ENCODE data around the gene BRSK1.

Gene BRSK1

GRCh38 chr19:55339889-55340783, 56.3 kb downstream of the BRSK1 start:
- DNase-seq = peak in 2 of 3 donors; percentile 9 to 30
- peak overlapping the region; percentile 48 to 85 (median 81) for H3K4me3 ChIP-seq (ENCODE audit: control insufficient read depth in 1 of 7, extremely low read depth in 1 of 7, insufficient read depth in 4 of 7, low read depth in 2 of 7, low read length in 6 of 7)

GRCh38 chr19:55340784-55341147, 57.0 kb downstream of the BRSK1 start:
- DNase-seq = peak in 2 of 3 donors; percentile 35 to 52
- no peaks in the 10 kb centered on the region for H3K27me3 ChIP-seq (replicated peaks in 2 of 5; ENCODE audit: control insufficient read depth in 4 of 5, insufficient read depth in 5 of 5, low read length in 4 of 5)
- H3K36me3 ChIP-seq (ENCODE audit: control insufficient read depth in 4 of 4, insufficient read depth in 4 of 4, low read length in 3 of 4) = peaks cover 2 to 27% (median 15%) of the 10 kb centered on the region in 4 experiments
- WGBS (ENCODE audit: insufficient coverage) = 0% methylated on average over 11 of the region's 24 CpGs
- ChIA-PET POLR2A (interaction anchor here (0.6 to 1.1 kb wide), 2 partner anchors 44 to 83 kb away, joined by 4 to 7 read pairs; no protein-coding TSS in a partner anchor), CTCF (interaction anchor here (0.5 to 1.4 kb wide), 4 partner anchors 11 to 1229 kb away, joined by 3 to 7 read pairs (median 4); no protein-coding TSS in a partner anchor)
- peak overlapping the region; percentile 48 to 85 (median 81) for H3K4me3 ChIP-seq (ENCODE audit: control insufficient read depth in 1 of 7, extremely low read depth in 1 of 7, insufficient read depth in 4 of 7, low read depth in 2 of 7, low read length in 6 of 7)
- no peaks in the 10 kb centered on the region for H3K9me3 ChIP-seq (ENCODE audit: control extremely low read depth in 1 of 5, control insufficient read depth in 4 of 5, insufficient read depth in 2 of 5, low read depth in 1 of 5, low read length in 4 of 5)
- peak overlapping the region in 1 of 2 experiments; percentile 91 for H3K27ac ChIP-seq (ENCODE audit: insufficient read depth in 1 of 2, low read depth in 1 of 2, low read length in 2 of 2, poor library complexity in 1 of 2, severe bottlenecking in 2 of 2)
- peaks cover 0 to 27% (median 25%) of the 10 kb centered on the region in 4 experiments for H3K4me1 ChIP-seq (ENCODE audit: control extremely low read depth in 1 of 4, control insufficient read depth in 4 of 4, insufficient read depth in 4 of 4, low read length in 3 of 4)

More at GRCh38 chr19:55339889-55340783, 56.3 kb downstream of the BRSK1 start:
- H3K36me3 ChIP-seq (ENCODE audit: control insufficient read depth in 4 of 4, insufficient read depth in 4 of 4, low read length in 3 of 4) = peaks cover 2 to 23% (median 14%) of the 10 kb centered on the region in 4 experiments
- H3K9me3 ChIP-seq (ENCODE audit: control extremely low read depth in 1 of 5, control insufficient read depth in 4 of 5, insufficient read depth in 2 of 5, low read depth in 1 of 5, low read length in 4 of 5) = no peaks in the 10 kb centered on the region
- 3% methylated on average over 36 of the region's 44 CpGs for WGBS (ENCODE audit: insufficient coverage)
- POLR2A ChIA-PET = interaction anchor here (0.6 to 1.8 kb wide), 8 partner anchors 15 to 84 kb away, joined by 5 to 15 read pairs (median 8); partner anchors contain the start of genes PPP6R1, RPL28, TMEM150B and TMEM238
- peaks cover 0 to 27% (median 25%) of the 10 kb centered on the region in 4 experiments for H3K4me1 ChIP-seq (ENCODE audit: control extremely low read depth in 1 of 4, control insufficient read depth in 4 of 4, insufficient read depth in 4 of 4, low read length in 3 of 4)
- CTCF ChIA-PET = interaction anchor here (0.7 to 1.8 kb wide), 11 partner anchors 10 to 79 kb away, joined by 3 to 19 read pairs (median 4); partner anchors contain the start of gene TMEM238
- H3K27me3 ChIP-seq (replicated peaks in 2 of 5; ENCODE audit: control insufficient read depth in 4 of 5, insufficient read depth in 5 of 5, low read length in 4 of 5) = no peaks in the 10 kb centered on the region
- peak overlapping the region; percentile 81 to 91 for H3K27ac ChIP-seq (ENCODE audit: insufficient read depth in 1 of 2, low read depth in 1 of 2, low read length in 2 of 2, poor library complexity in 1 of 2, severe bottlenecking in 2 of 2)

GRCh38 chr19:55341171-55341588, 57.4 kb downstream of the BRSK1 start:
- peak overlapping the region in 1 of 2 experiments; percentile 91 for H3K27ac ChIP-seq (ENCODE audit: insufficient read depth in 1 of 2, low read depth in 1 of 2, low read length in 2 of 2, poor library complexity in 1 of 2, severe bottlenecking in 2 of 2)

GRCh38 chr19:55341595-55342531, 58.1 kb downstream of the BRSK1 start:
- CTCF ChIA-PET = interaction anchor here (0.9 to 1.4 kb wide), 2 partner anchors 10 to 18 kb away, joined by 3 to 7 read pairs; no protein-coding TSS in a partner anchor
- Histone ChIP-seq H3K9me3 (ENCODE audit: control extremely low read depth in 1 of 5, control insufficient read depth in 4 of 5, insufficient read depth in 2 of 5, low read depth in 1 of 5, low read length in 4 of 5) (no peaks in the 10 kb centered on the region), H3K27ac (ENCODE audit: insufficient read depth in 1 of 2, low read depth in 1 of 2, low read length in 2 of 2, poor library complexity in 1 of 2, severe bottlenecking in 2 of 2) (no peak overlapping the region), H3K36me3 (ENCODE audit: control insufficient read depth in 4 of 4, insufficient read depth in 4 of 4, low read length in 3 of 4) (peaks cover 2 to 31% (median 20%) of the 10 kb centered on the region in 4 experiments), H3K4me3 (ENCODE audit: control insufficient read depth in 1 of 7, extremely low read depth in 1 of 7, insufficient read depth in 4 of 7, low read depth in 2 of 7, low read length in 6 of 7) (peak overlapping the region in 5 of 7 experiments; percentile 7 to 85 (median 46)), H3K27me3 (replicated peaks in 2 of 5; ENCODE audit: control insufficient read depth in 4 of 5, insufficient read depth in 5 of 5, low read length in 4 of 5) (no peaks in the 10 kb centered on the region), H3K4me1 (ENCODE audit: control extremely low read depth in 1 of 4, control insufficient read depth in 4 of 4, insufficient read depth in 4 of 4, low read length in 3 of 4) (peaks cover 0 to 27% (median 25%) of the 10 kb centered on the region in 4 experiments)
- POLR2A ChIA-PET = interaction anchor here (1.1 kb wide), 1 partner anchor 43 kb away, joined by 4 read pairs; no protein-coding TSS in a partner anchor
- 96% methylated on average over 48 of the region's 50 CpGs for WGBS (ENCODE audit: insufficient coverage)
- no peak for DNase-seq

More at GRCh38 chr19:55341171-55341588, 57.4 kb downstream of the BRSK1 start:
- no peaks in the 10 kb centered on the region for H3K27me3 ChIP-seq (replicated peaks in 2 of 5; ENCODE audit: control insufficient read depth in 4 of 5, insufficient read depth in 5 of 5, low read length in 4 of 5)
- peak in 2 of 3 donors; percentile 52 for DNase-seq
- WGBS (ENCODE audit: insufficient coverage) = 0% methylated on average over 3 of the region's 15 CpGs
- ChIA-PET CTCF (interaction anchor here (0.5 to 1.4 kb wide), 3 partner anchors 10 to 1229 kb away, joined by 3 to 7 read pairs (median 4); no protein-coding TSS in a partner anchor), POLR2A (interaction anchor here (0.6 to 1.1 kb wide), 2 partner anchors 43 to 83 kb away, joined by 4 to 7 read pairs; no protein-coding TSS in a partner anchor)
- peak overlapping the region in 6 of 7 experiments; percentile 48 to 85 (median 82) for H3K4me3 ChIP-seq (ENCODE audit: control insufficient read depth in 1 of 7, extremely low read depth in 1 of 7, insufficient read depth in 4 of 7, low read depth in 2 of 7, low read length in 6 of 7)
- H3K4me1 ChIP-seq (ENCODE audit: control extremely low read depth in 1 of 4, control insufficient read depth in 4 of 4, insufficient read depth in 4 of 4, low read length in 3 of 4) = peaks cover 0 to 27% (median 25%) of the 10 kb centered on the region in 4 experiments
- H3K36me3 ChIP-seq (ENCODE audit: control insufficient read depth in 4 of 4, insufficient read depth in 4 of 4, low read length in 3 of 4) = peaks cover 2 to 31% (median 16%) of the 10 kb centered on the region in 4 experiments
- H3K9me3 ChIP-seq (ENCODE audit: control extremely low read depth in 1 of 5, control insufficient read depth in 4 of 5, insufficient read depth in 2 of 5, low read depth in 1 of 5, low read length in 4 of 5) = no peaks in the 10 kb centered on the region

GRCh38 chr19:55344444-55344843, 60.6 kb downstream of the BRSK1 start:
- ChIA-PET CTCF (no interaction called here), POLR2A (no interaction called here)
- H3K4me3 ChIP-seq (ENCODE audit: control insufficient read depth in 1 of 7, extremely low read depth in 1 of 7, insufficient read depth in 4 of 7, low read depth in 2 of 7, low read length in 6 of 7) = no peak overlapping the region
- 95% methylated on average over 8 of the region's 9 CpGs for WGBS (ENCODE audit: insufficient coverage)
- H3K27me3 ChIP-seq (replicated peaks in 2 of 5; ENCODE audit: control insufficient read depth in 4 of 5, insufficient read depth in 5 of 5, low read length in 4 of 5) = no peaks in the 10 kb centered on the region
- peaks cover 0 to 18% (median 16%) of the 10 kb centered on the region in 4 experiments for H3K4me1 ChIP-seq (ENCODE audit: control extremely low read depth in 1 of 4, control insufficient read depth in 4 of 4, insufficient read depth in 4 of 4, low read length in 3 of 4)
- H3K9me3 ChIP-seq (ENCODE audit: control extremely low read depth in 1 of 5, control insufficient read depth in 4 of 5, insufficient read depth in 2 of 5, low read depth in 1 of 5, low read length in 4 of 5) = no peaks in the 10 kb centered on the region
- no peak for DNase-seq
- H3K36me3 ChIP-seq (ENCODE audit: control insufficient read depth in 4 of 4, insufficient read depth in 4 of 4, low read length in 3 of 4) = peaks cover 2 to 38% (median 25%) of the 10 kb centered on the region in 4 experiments
- H3K27ac ChIP-seq (ENCODE audit: insufficient read depth in 1 of 2, low read depth in 1 of 2, low read length in 2 of 2, poor library complexity in 1 of 2, severe bottlenecking in 2 of 2) = no peak overlapping the region

- no peak overlapping the region for H3K27ac ChIP-seq (ENCODE audit: insufficient read depth in 1 of 2, low read depth in 1 of 2, low read length in 2 of 2, poor library complexity in 1 of 2, severe bottlenecking in 2 of 2)
- H3K9me3 ChIP-seq (ENCODE audit: control extremely low read depth in 1 of 5, control insufficient read depth in 4 of 5, insufficient read depth in 2 of 5, low read depth in 1 of 5, low read length in 4 of 5) = no peaks in the 10 kb centered on the region
- 98% methylated on average over 20 of the region's 22 CpGs for WGBS (ENCODE audit: insufficient coverage)
- peaks cover 2 to 38% (median 25%) of the 10 kb centered on the region in 4 experiments for H3K36me3 ChIP-seq (ENCODE audit: control insufficient read depth in 4 of 4, insufficient read depth in 4 of 4, low read length in 3 of 4)
- ChIA-PET POLR2A (no interaction called here), CTCF (no interaction called here)
- DNase-seq = no peak
- no peaks in the 10 kb centered on the region for H3K27me3 ChIP-seq (replicated peaks in 2 of 5; ENCODE audit: control insufficient read depth in 4 of 5, insufficient read depth in 5 of 5, low read length in 4 of 5)
- no peak overlapping the region for H3K4me3 ChIP-seq (ENCODE audit: control insufficient read depth in 1 of 7, extremely low read depth in 1 of 7, insufficient read depth in 4 of 7, low read depth in 2 of 7, low read length in 6 of 7)
- peaks cover 0 to 16% (median 13%) of the 10 kb centered on the region in 4 experiments for H3K4me1 ChIP-seq (ENCODE audit: control extremely low read depth in 1 of 4, control insufficient read depth in 4 of 4, insufficient read depth in 4 of 4, low read length in 3 of 4)
Measured at GRCh38 chr19:55345101-55345817, 61.5 kb downstream of the BRSK1 start.
